Left lung (tissue), 10 donors: Measurements from ENCODE around the gene MYL11. TPM values are rescaled to one million over a fixed set of nuclear protein-coding genes. Genes with fewer than 3 reads are reported as not detected.

Source experiments
- ATAC-seq: fragments of 200-7000 bp; cut with Tn5 transposase; one replicate; pipeline ENCODE4 v1.9.1; 2020; ENCODE audit warnings: moderate library complexity
- DNase-seq, 4 donors: peaks; one replicate each; pipeline ENCODE4 v3.0.0-alpha.2; 2013 to 2020
- H3K27ac ChIP-seq, 2 donors: fragments of 200-600 bp; sonication (generic) in 1 of 2; one replicate each; pipeline versions ENCODE4 v1.5.0 to v1.8.0; 2020 to 2021
- H3K27me3 ChIP-seq, 2 donors: fragments of 200-600 bp; sonication (generic) in 1 of 2; one replicate each; pipeline versions ENCODE4 v1.5.0 to v1.8.0; 2020 to 2021
- H3K36me3 ChIP-seq, 2 donors: fragments of 200-600 bp; sonication (generic) in 1 of 2; one replicate each; pipeline versions ENCODE4 v1.5.0 to v1.8.0; 2020 to 2021
- H3K4me1 ChIP-seq, 2 donors: fragments of 200-600 bp; one replicate each; pipeline ENCODE4 v1.8.0; 2021
- H3K4me3 ChIP-seq, 2 donors: fragments of 200-600 bp; sonication (generic) in 1 of 2; one replicate each; pipeline versions ENCODE4 v1.5.0 to v1.8.0; 2020 to 2021; ENCODE audit warnings: mild to moderate bottlenecking in 1 of 2
- H3K9me3 ChIP-seq, 2 donors: fragments of 200-600 bp; sonication (generic) in 1 of 2; one replicate each; pipeline versions ENCODE4 v1.5.0 to v1.8.0; 2020 to 2021
- CTCF ChIP-seq, 2 donors: fragments of 200-600 bp; sonication (generic) in 1 of 2; IDR thresholded peaks; one replicate each; pipeline versions ENCODE4 v1.5.0 to v1.8.0; 2021; ENCODE audit warnings: antibody characterized with exemption in 2 of 2
- intact Hi-C, 2 donors: fragments of 100-400 bp; cut with DNase I; formaldehyde crosslinking; loops; one replicate each; pipeline versions ENCODE4 v1.11.2 to v1.14.2; 2022
- polyA plus RNA-seq, 6 donors: library from polyadenylated mRNA; unstranded; fragments of 120-200 nt; gene quantifications; one replicate each; pipeline ENCODE4 v1.2.1, GENCODE V29; 2013; ENCODE audit not compliant: insufficient read length in 6 of 6
- total RNA-seq, 2 donors: library from RNA; stranded (reverse); fragmentation: NEBNext Ultra II Directional; extraction: Animal tissue kit (Norgen Biotek cat#: 25700); gene quantifications; one replicate each; pipeline ENCODE4 v1.2.1, GENCODE V29; 2021
- donor health status: DM: no; HTN: yes; CAD: no.
- donor health status: DM: no; HTN: no; CAD: no.

The MYL11 gene
- total and polyA plus RNA-seq, 8 donors = 0.27 to 1.6 (median 0.71) TPM; not detected in 3

GRCh38 chr16:30407102-30407803 is 32.7 kb downstream of the MYL11 start, which contains the start of gene ZNF771:
ZNF771 (plus strand) TSS chr16:30407606; CDS start chr16:30408054, 448 bp downstream.
- H3K9me3 ChIP-seq = no peaks in the 10 kb centered on the region
- no peaks in the 10 kb centered on the region for H3K27me3 ChIP-seq
- peak within 1 kb of the TSS; percentile 60 to 95 for H3K4me3 ChIP-seq
- H3K36me3 ChIP-seq = peaks cover 0 to under 1% of the 10 kb centered on the region in 2 donors
- TF ChIP-seq CTCF (IDR thresholded peaks at IDR 0.05) = no peak
- peak within 1 kb of the TSS; percentile 76 to 80 for H3K27ac ChIP-seq
- peaks cover 15 to 31% of the 10 kb centered on the region in 2 donors for H3K4me1 ChIP-seq
- ATAC-seq (peak; percentile 98), DNase-seq (peak; percentile 91 to 97 (median 92))
- intact Hi-C loops = no loop called here

- Histone ChIP-seq H3K27ac (peak overlapping the region; percentile 76 to 80), H3K4me1 (peaks cover 15 to 31% of the 10 kb centered on the region in 2 donors), H3K4me3 (peak overlapping the region; percentile 60 to 95), H3K36me3 (peaks cover 0 to 7% of the 10 kb centered on the region in 2 donors), H3K9me3 (no peaks in the 10 kb centered on the region), H3K27me3 (no peaks in the 10 kb centered on the region)
- intact Hi-C loops = no loop called here
- DNase-seq (peak in 1 of 4 donors; percentile 21), ATAC-seq (peak; percentile 12)
- no peak for TF ChIP-seq CTCF (IDR thresholded peaks at IDR 0.05)
Measured at GRCh38 chr16:30407804-30408534, 33.4 kb downstream of the MYL11 start.

GRCh38 chr16:30409125-30410060 is 34.8 kb downstream of the MYL11 start:
- no peaks in the 10 kb centered on the region for H3K9me3 ChIP-seq
- TF ChIP-seq CTCF (IDR thresholded peaks at IDR 0.05) = peak; percentile 96 to 97
- intact Hi-C loops = no loop called here
- peaks cover 0 to 17% of the 10 kb centered on the region in 2 donors for H3K36me3 ChIP-seq
- peak; percentile 80 to 96 (median 90) for DNase-seq
- H3K4me1 ChIP-seq = peaks cover 15 to 31% of the 10 kb centered on the region in 2 donors
- H3K27me3 ChIP-seq = no peaks in the 10 kb centered on the region
- ATAC-seq = peak; percentile 80
- H3K27ac ChIP-seq = peak overlapping the region in 1 of 2 donors; percentile 26
- no peak overlapping the region for H3K4me3 ChIP-seq

- H3K36me3 ChIP-seq = peaks cover 0 to 18% of the 10 kb centered on the region in 2 donors
- DNase-seq = no peak
- H3K27me3 ChIP-seq = no peaks in the 10 kb centered on the region
- H3K4me1 ChIP-seq = peaks cover 12 to 31% of the 10 kb centered on the region in 2 donors
- intact Hi-C loops = no loop called here
- H3K27ac ChIP-seq = no peak overlapping the region
- no peaks in the 10 kb centered on the region for H3K9me3 ChIP-seq
- TF ChIP-seq CTCF (IDR thresholded peaks at IDR 0.05) = no peak
- H3K4me3 ChIP-seq = no peak overlapping the region
- no peak for ATAC-seq
Measured at GRCh38 chr16:30413112-30413806, 38.7 kb downstream of the MYL11 start.
